T-helper 2 cell treated with Interferon-gamma antibody and Interleukin-4, amounts not matched to agents 100 ng/mL and 5 ng/mL, for 36 hours (primary cell): ENCODE measurements around the gene NAV2. TPM values are rescaled to one million over a fixed set of nuclear protein-coding genes. Genes with fewer than 3 reads are reported as not detected.

Experiments used
- intact Hi-C: fragments of 100-400 bp; cut with micrococcal nuclease; formaldehyde crosslinking; loops from one replicate; pipeline ENCODE4 v1.15.1; 2023
- total RNA-seq: library from RNA; stranded (reverse); gene quantifications from 2 replicates; pipeline ENCODE4 v1.2.3, GENCODE V29; 2022

NAV2 gene
- total RNA-seq, 1 donor from 2014 or later, result 0.45 TPM

DNA sequence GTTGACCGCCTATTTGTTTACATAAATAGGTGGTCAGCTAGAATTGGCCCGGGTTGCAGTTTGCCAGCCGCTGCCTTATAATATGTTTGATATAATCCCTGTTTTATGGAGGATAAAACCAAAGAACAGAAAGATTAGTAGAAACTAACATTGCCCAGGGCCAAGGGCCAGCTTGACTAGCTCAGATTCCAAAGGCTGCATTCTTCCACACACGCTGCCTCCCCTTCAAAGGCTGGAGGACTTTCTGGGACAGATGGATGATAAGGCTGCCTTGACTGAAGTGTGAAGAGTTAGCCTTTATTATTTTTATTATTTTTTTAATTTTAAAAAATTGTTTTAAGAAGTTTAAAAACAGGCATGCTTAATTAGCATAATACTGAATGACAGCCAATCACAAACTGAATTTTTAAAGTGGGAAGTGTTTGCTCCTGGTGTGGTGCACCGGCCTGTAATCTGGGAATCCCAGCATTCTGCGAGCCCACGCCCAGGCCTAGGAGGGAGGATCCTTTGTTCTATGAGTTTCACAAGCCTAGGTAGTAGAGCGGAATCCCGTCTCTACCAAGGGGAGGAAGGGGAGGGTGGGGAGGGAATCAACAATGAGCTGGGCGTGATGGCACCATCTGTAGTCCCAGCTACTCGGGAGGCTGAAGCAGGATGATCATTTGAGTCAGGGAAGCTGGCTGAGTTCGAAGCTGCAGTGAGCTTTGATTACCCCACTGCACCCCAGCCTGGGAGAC lies 114.9 kb downstream of the NAV2 start:
- intact Hi-C loops, result no loop called here

DNA sequence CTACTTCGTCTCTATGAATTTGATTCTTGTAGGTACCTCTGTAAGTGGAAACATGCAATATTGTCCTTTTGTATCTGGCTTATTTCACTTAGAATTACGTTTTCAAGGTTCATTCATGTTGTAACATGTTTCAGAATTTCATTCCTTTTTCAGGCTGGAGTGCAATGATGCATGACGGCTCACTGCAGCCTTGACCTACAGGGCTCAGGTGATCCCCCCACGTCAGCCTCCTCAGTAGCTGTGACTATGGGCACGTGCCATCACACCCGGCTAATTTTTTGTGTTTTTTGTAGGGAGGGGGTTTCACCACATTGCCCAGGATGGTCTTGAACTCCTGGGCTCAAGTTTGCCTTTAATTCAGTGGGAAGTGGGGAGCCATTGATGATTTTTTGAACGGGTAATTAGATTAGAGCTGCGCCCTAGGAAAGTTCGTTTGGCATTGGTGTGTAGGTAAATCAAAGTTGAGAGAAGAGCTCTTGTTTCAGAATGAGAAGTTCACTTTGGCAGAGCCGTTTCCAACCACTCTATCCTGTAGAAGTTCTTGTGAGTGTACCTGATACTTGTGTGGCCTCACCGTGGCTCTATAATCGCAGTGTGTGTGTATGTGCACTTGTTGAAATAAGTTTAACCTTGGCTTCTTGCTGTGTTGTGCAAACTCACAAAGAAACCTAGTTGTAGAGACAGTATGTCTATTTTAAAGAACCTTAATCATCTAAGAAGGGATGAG lies 115.9 kb downstream of the NAV2 start:
- intact Hi-C loops, result no loop called here

DNA sequence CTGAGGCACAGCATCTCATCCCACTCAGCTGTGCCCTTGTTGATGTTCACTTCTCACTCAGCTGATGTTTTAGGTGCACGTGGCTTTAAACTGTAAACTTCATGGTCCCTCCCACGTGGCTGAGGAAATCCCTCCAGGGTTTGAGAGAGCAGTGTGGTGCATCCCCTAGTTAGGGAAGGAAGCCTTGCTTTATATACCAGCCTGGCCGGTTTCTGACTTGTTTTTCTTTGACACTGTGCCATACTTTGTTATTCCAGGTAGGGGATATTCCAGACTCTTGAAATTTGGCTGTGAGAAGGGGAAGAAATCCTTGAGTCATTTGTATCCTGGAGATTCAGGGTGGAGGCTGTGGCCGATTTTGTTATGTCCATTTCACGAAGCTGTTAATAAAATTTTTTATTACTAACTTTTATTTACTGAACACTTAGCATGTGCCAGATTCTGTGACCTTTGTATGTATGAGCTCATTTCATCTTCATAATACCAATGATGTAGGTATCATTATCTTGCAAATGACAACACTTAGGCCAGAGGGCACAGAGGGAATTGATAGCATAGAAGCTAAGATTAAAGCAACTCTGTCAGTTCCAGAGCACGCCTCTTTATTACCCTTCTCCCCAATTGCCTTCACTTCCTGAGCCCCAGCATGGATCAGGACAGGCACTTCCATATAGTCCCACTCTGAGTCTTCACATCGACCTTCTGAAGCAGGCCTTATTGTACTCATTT lies 116.6 kb downstream of the NAV2 start:
- intact Hi-C loops, result no loop called here

DNA sequence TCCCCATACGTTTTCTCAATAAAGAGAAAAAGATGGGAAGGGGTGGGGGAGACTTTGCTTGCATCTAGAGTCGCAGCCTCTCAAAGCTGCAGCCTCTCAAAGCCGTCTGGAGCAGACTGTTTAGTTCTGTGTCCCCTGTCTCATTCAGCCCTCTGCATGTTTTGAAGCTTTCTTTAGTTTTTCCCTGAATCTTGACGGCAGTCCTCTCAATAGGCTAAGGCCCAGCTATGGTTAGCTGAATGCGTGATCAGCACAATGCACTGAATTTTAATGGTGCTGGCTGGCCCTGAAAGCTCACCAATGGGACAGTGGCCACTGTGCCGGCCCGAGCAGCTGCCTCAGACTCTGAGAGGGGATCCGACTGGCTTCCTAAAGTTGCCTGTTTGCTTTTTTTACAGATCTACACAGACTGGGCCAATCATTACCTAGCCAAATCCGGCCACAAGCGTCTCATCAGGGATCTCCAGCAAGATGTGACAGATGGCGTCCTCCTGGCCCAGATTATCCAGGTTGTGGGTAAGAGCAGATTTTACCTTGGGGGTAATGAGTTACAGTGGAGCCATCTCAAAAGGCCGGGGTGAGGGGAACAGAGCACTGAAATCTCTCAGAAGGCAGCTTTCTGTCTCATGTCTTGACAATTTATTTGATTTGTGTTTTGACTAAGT lies 119.6 kb downstream of the NAV2 start:
- intact Hi-C loops, result no loop called here

DNA sequence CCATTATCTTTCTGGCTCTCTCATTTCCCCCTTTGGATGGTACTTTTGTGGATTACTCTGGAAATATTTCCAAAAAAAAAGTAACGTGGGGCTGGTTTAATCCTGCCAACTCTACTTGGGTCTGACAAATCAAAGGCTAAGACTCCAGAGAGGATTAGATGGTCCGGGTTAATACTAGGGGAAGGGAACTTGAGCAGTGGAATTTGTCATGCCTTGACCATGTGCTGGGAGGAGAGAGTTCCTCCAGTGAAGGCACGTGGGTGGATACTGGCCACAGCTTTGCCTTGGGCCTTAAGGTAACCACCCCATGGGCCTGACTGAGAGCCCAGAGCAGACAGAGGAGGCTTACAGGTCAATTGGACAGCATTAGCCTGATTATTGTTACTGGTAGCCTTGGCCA lies 120.3 kb downstream of the NAV2 start:
- intact Hi-C loops, result no loop called here

DNA sequence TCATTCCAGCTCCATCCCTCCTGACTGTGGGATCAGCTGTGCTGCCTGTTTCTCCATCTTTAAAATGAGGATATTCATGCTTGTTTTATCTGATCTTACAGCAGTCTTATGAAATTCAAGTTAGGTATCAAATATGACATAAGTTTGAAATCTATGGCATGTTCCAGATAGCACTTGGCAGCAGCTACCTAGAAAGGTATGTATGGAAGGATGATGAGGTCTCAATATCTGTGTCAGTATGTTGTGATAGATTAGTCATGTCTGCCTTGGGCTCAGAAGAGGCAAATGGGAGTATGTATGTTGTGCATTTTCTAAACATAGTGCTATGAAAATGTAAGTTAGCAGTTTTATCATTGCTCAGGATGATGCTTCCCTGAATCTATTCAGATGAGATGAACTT lies 122.1 kb downstream of the NAV2 start:
- intact Hi-C loops, result no loop called here

DNA sequence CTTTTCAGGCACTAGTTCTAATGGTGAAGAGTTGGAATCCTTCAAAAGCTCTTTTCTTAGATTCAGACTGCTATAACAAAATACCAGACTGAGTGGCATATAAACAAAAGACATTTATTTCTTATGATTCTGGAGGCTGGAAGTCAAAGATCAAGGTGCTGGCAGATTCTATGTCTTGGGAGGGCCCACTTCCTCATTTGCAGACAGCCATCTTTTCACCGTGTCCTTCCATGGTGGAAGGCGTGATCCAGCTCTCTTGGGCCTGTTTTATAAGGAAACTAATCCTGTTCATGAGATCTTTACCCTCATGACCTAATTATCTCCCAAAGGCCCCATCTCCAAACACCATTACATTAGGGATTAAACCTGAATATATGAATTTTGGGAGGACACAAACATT lies 124.0 kb downstream of the NAV2 start:
- intact Hi-C loops, result no loop called here

DNA sequence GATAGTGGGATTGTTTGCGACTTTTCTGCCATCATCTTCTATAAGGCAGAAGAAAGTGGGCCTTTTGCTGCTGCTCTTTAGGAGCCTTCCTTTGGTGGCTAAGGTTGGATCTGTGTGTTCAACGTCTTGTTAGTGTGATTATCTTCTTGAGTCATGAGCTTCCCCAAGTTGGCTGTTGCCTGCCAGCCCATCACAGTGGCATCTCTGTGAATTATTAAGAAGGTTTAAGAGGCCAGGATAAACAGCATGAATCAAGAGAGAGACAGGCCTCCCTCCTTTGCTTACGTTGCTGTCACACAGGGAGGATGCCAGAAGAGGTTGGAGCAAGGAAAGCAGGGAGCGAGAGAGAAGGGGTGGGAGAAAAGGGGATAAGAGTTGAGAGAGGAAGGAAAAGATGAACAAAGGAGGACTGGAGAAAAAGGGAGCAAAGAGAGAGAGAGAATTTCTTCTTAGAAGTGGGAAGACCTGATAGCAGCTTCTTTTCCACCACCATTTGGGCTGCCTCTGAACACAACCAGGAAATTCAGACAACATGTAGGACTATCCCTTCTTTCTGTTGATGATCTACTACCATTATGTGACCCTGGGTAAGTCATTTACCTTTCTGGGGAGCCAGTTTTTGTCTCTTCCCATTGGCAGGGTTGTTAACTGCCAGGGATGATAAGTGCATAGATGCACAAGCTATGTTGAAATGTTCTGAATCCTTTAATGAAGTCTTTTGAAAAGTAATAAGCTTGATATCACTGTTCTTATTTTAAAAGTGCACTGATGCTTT lies 126.5 kb downstream of the NAV2 start:
- intact Hi-C loops, result no loop called here

DNA sequence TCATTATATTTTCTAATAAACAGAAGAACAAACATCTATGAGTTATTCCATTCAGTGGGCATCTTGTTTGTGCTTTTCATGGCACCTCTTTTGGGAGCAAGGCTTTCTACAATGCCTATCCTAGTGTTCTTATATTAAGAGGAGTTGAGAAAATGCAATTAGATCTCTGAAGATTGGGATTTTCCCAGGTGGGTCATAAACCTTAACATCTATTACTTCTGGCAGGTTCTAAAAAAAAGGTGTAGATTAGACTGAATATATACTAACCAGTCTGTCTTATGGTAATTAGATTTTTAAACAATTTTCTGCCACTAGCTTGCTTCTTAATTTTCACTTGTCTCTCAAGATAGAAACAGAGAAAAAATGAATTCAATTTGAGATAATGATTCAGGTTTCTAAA lies 128.3 kb downstream of the NAV2 start:
- intact Hi-C loops, result no loop called here

DNA sequence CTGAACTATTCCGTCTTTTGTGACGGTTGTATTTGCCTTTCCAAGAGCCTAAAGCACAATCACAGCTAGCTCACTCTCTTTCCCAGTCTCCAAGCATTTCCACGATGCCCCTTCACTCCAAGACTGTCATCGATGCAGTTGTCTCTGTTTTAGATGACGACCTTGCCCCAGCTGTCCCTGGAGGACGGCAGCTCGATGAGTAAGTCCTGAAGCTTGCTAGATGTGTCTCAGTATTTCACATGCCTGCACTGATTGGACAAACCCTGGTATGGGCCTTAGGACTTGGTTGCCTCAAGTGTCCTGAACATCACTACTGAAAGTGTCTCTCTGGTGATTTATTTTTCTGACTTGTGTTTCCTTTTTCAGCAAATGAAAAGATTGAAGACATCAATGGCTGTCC lies 129.9 kb downstream of the NAV2 start:
- intact Hi-C loops, result no loop called here

DNA sequence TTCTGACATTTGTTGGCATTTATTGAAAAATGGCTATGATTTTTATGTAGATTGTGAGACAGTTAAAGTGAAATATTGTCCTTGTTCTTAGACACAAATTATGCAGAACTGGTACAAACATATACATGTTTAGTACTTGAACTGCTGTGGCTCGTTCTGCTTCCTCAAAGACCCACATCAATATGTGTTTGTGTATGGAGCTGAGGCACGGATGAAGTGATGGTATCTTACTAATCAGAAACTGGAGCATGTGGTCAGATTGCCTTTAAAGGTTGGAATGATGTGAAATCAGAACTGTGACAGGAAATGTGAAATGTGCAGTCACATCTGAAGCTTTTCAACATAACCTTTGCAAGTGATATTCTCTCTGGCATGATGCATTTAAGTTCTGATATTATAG lies 130.4 kb downstream of the NAV2 start:
- intact Hi-C loops, result no loop called here

DNA sequence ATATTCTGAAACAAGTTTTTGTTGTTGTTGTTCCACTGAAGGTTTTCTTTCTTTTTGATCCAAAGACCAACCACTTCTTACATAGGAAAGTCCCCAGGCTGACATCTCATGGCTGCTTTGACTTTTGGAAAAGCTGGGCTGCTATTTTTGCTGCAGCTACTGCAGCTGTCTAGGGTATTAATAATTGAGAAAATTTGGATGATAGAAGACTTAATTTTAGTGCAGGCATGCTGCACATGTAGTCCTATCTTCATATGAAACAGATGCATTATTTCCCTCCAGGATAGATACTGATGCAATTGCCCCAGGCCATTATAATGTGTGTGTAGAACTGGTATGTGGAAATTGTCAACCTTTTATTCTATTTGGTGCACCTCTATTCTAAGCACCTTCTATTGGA lies 131.4 kb downstream of the NAV2 start:
- intact Hi-C loops, result no loop called here

DNA sequence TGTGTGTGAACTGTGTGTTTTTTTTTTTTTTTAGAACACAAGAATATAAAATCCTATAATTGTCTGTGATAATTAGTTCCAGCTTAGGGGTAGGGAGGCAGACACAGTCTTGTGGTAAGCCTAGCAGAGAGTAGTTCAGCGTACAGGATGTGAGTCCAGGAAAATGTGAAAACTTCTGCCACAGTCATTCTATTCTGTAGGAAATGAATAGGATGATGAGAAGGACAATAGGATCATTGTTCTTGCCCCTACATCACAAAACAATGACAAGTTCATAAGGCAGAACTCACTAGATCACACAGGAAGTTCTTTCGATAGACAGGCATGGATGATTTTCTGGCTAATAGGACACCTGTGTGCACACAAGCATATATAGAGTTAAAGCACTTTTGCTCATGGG lies 132.2 kb downstream of the NAV2 start:
- intact Hi-C loops, result no loop called here

DNA sequence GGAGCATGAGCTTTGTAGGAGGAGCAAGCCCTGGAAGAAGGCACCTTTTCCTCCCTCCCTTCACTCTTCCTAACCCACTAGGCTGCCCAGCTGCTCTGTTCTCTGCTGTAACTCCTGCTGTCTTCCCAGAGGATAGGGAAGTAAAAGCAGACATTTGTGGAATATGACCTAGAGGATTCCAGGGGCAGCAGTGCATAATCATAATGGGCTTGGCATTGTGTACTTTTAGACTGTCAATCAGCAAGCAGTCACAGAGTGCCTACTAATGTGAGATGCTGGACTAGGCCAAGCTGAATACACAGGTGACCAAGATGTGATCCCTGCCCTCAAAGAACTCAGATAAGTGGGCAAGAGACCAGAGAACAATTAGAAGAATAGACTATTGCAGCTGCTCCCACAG lies 133.0 kb downstream of the NAV2 start:
- intact Hi-C loops, result no loop called here

DNA sequence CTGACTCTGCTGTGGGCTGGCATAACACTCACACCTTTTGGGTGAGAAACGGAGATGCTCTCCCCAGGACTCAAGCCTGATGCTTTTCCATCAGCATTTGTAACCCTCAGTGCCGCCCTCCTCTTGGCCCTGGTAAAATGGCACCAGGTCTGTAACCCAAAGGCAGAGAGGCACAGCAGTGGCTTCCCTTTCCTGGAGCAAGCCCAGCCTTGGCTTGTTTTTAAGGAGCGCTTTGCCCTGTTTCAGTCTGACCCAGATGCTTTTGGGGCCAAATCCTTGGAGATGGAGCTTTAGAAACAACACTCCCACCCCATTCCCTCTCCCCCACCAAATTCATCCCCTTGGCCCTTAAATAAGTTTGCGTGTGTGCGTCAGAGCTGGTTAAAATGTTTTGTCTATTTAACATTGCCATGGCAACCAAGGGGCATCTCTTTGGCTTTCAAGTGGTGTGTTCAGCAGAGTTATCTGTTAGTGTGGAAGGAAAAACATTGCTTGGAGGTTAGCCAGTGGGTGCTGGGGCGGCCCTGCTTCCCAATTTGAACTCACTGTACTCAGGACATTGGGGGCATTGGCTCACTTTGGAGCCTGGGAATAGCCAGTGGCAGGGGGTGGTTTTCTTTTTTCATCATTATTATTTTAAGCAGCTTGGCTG lies 134.1 kb downstream of the NAV2 start:
- intact Hi-C loops, result no loop called here

DNA sequence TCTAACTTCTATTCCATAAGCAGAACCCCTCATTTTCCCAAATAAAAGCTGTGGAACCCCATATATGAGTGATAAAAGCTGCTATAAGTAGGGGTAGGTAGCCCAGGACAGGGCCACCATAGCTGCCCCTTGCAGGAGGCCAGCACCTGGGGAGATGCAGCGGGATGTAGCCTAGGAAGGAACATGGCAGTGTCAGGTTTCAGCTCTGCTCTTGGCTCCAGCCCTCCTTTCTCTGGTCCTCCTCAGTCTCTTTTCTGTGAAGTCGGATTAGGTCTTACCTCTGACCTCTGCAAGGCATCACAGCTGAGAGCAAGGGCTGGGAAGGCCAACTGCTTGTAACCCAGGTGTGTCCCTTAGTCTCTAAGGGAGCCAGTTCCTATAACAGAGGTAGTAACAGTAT lies 135.6 kb downstream of the NAV2 start:
- intact Hi-C loops, result no loop called here

DNA sequence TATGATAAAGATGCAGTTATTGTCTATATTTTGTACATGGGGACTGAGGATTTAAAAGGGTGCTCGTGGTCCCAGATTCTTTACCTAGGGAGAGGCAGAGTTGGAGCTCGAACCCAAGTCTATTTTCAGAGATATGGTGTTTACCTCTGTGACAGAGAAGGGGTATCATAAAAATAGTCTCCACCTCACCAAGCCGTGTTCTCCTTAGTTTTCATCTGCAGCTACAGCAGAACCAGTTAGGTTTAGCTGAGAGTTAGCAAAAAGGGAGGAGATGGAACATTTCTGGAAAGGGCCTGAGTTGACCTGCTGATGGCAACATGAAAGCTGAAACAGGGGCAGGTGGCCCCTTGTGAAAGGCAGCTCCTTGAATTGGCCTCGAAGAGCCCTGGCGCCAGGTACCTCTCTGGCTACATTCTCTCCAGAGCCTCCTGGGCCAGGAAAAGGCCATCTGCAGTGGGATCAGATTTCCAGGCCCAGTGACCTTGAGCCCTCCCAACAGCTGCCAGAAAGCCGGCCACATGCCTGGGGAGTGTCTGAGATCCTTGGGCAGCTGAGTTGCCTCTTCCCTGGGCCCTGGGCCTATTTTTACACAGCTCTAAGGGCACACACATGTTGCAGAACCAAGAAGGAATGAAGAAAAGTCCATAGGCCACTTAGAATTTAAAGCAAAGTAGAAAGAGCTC lies 136.6 kb downstream of the NAV2 start:
- intact Hi-C loops, result no loop called here

DNA sequence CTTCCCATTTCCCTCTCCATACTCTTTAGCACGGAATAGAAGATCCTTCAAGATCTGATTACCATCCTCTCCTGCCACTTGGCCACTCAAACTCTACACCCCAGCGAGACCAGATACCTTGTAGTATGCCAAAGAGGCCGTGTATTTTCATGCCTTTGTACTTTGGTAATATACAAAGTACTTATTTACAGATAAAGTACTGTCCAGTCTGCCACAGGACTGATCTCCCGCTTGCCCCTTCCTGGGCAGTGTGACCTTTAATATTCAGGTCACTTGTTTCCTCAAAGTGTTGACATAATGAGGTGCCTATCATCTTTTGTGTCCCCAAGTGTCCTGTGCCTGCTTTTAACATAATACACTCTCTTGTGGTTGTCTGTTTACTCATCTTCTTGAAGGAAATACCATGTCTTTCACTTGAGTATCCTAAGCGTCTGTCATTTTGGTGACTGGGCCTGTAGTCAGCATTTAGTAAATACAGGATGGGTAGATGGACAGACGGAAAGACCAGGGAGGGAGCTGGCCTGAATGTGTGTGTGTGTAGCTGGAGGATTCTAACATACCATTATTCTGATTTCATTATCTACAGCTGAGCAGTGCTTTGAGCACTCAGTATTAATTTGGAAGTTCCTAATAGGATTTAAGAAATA lies 137.4 kb downstream of the NAV2 start:
- intact Hi-C loops, result no loop called here

DNA sequence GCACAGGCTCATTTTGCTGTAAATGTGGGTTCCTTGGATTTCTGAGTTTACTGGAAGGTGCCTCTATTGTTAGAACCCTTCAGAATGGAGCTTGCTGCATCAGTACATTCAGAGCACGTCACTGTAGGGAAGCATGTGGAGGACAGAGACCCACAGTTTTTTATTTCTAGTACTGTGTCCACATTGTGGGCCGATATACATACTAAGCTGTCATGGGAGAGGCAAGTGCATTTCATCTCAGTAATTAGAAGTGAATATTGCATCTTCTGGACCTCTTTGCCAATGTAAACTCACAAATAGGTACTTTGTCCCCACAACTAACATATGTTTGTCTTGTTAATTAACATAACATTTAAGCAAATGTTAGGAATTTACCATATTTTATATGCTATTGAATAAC lies 139.7 kb downstream of the NAV2 start:
- intact Hi-C loops, result no loop called here

DNA sequence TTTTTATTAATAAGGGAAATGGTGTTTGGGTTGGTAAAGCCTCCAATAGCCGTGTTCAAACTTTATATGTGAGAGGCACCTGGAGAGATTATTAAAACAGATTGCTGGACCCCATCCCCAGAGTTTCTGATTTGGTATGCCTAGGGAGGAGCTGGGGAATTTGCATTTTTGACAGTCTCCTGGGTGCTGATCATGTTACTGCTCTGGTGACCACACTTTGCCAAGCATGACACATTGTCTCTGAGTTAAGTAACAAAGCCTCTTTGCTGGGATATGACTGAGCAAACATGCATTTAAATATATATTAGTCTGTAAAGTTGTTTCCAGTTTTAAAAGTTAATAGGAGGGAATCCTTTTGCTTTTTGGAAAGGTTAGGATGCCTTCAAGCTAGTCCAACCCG lies 140.4 kb downstream of the NAV2 start:
- intact Hi-C loops, result no loop called here
